Esophagus squamous epithelium (tissue), 4 donors: ENCODE results near the gene PLA2G2D.

Source experiments
- POLR2A ChIP-seq, 4 donors: fragments of 450-650 bp; IDR thresholded peaks; one replicate each; pipeline ENCODE4 v1.6.1; 2017; ENCODE audit warnings: antibody characterized with exemption in 4 of 4, mild to moderate bottlenecking in 4 of 4, moderate library complexity in 3 of 4
- TF ChIP-seq, protein P1 (sequence below), 6 experiments: fragments of 450-650 bp in 4 of 6; fragments of 200-600 bp in 2 of 6; sonication (generic) in 2 of 6; IDR thresholded peaks; one replicate each; pipeline ENCODE4 v1.5.1; 2016 to 2019; ENCODE audit warnings: antibody characterized with exemption in 6 of 6, mild to moderate bottlenecking in 4 of 6, moderate library complexity in 4 of 6

GRCh38 chr1:20160034-20160433, 40.7 kb upstream of the PLA2G2D start:
- TF ChIP-seq, protein P1, sequence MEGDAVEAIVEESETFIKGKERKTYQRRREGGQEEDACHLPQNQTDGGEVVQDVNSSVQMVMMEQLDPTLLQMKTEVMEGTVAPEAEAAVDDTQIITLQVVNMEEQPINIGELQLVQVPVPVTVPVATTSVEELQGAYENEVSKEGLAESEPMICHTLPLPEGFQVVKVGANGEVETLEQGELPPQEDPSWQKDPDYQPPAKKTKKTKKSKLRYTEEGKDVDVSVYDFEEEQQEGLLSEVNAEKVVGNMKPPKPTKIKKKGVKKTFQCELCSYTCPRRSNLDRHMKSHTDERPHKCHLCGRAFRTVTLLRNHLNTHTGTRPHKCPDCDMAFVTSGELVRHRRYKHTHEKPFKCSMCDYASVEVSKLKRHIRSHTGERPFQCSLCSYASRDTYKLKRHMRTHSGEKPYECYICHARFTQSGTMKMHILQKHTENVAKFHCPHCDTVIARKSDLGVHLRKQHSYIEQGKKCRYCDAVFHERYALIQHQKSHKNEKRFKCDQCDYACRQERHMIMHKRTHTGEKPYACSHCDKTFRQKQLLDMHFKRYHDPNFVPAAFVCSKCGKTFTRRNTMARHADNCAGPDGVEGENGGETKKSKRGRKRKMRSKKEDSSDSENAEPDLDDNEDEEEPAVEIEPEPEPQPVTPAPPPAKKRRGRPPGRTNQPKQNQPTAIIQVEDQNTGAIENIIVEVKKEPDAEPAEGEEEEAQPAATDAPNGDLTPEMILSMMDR (IDR thresholded peaks at IDR 0.05): no peak
- no peak for TF ChIP-seq POLR2A (IDR thresholded peaks at IDR 0.05)
